SK-N-SH (cell line): ENCODE results near the gene ZNF689. TPM values are rescaled to one million over a fixed set of nuclear protein-coding genes. Genes with fewer than 3 reads are reported as not detected.

Source experiments
- CTCF ChIA-PET: fragments of 300-600, 350-600 bp; formaldehyde crosslinking; extraction: SDS; loops from one replicate; lab custom pipeline; 2021; lab: Yijun Ruan, JAX
- POLR2A ChIA-PET: fragments of 350-600 bp; sonication (Branson Sonifier 250); formaldehyde crosslinking; extraction: SDS; loops from one replicate; lab custom pipeline; 2020; ENCODE audit warnings: antibody characterized with exemption, inconsistent platforms; lab: Yijun Ruan, JAX
- DNase-seq: peaks from one replicate; pipeline ENCODE4 v3.0.0; 2012
- H2AFZ ChIP-seq: fragments of 200-600 bp; sonication (generic); 2 replicates; pipeline ENCODE4 v1.8.1; 2016; ENCODE audit warnings: antibody characterized with exemption, mild to moderate bottlenecking, low read depth
- H3F3A ChIP-seq: fragments of 200-600 bp; sonication (generic); replicated peaks from 2 replicates; pipeline ENCODE3; 2016; ENCODE audit warnings: antibody characterized with exemption, mild to moderate bottlenecking; ENCODE audit not compliant: insufficient read depth
- H3K27ac ChIP-seq, 2 experiments: fragments of 200-500 bp in 1 of 2; fragments of 200-600 bp in 1 of 2; sonication (Bioruptor generic) in 1 of 2; sonication (generic), shearing (Covaris generic) in 1 of 2; 2 replicates each; pipeline versions ENCODE4 v1.5.1 to v1.6.1; 2014 to 2016; ENCODE audit warnings: low read depth in 2 of 2, inconsistent platforms in 1 of 2, low read length in 1 of 2, mild to moderate bottlenecking in 1 of 2, mixed read lengths in 1 of 2
- H3K27me3 ChIP-seq: fragments of 200-600 bp; sonication (generic), shearing (Covaris generic); 2 replicates; pipeline ENCODE4 v1.6.1; 2016; ENCODE audit warnings: mixed run types; ENCODE audit not compliant: insufficient read depth
- H3K36me3 ChIP-seq, 2 experiments: fragments of 200-500 bp in 1 of 2; fragments of 200-600 bp in 1 of 2; sonication (Bioruptor generic) in 1 of 2; sonication (generic) in 1 of 2; replicated peaks in 1 of 2; 2 replicates each; pipeline versions ENCODE3 to v1.5.1; 2014 to 2016; ENCODE audit warnings: low read length in 1 of 2, mild to moderate bottlenecking in 1 of 2; ENCODE audit not compliant: insufficient read depth in 2 of 2, control insufficient read depth in 1 of 2
- H3K4me1 ChIP-seq, 2 experiments: fragments of 200-500 bp in 1 of 2; fragments of 200-600 bp in 1 of 2; sonication (Bioruptor generic) in 1 of 2; sonication (generic), shearing (Covaris generic) in 1 of 2; 2 replicates each; pipeline versions ENCODE4 v1.5.1 to v1.6.1; 2014 to 2016; ENCODE audit warnings: low read depth in 1 of 2, low read length in 1 of 2, mixed run types in 1 of 2; ENCODE audit not compliant: insufficient read depth in 2 of 2, control insufficient read depth in 1 of 2
- H3K4me2 ChIP-seq: fragments of 200-600 bp; sonication (generic), shearing (Covaris generic); 2 replicates; pipeline ENCODE4 v1.6.1; 2017; ENCODE audit warnings: mixed run types
- H3K4me3 ChIP-seq, 2 experiments: fragments of 200-500 bp in 1 of 2; fragments of 200-600 bp in 1 of 2; sonication (Bioruptor generic) in 1 of 2; sonication (generic), shearing (Covaris generic) in 1 of 2; 2 replicates each; pipeline versions ENCODE4 v1.5.1 to v1.8.1; 2014 to 2016; ENCODE audit warnings: low read depth in 2 of 2, inconsistent platforms in 1 of 2, low read length in 1 of 2, mild to moderate bottlenecking in 1 of 2, mixed read lengths in 1 of 2, moderate library complexity in 1 of 2
- H3K79me2 ChIP-seq: fragments of 200-600 bp; sonication (generic); 2 replicates; pipeline ENCODE4 v1.8.1; 2017; ENCODE audit warnings: mild to moderate bottlenecking; ENCODE audit not compliant: insufficient read depth
- H3K9ac ChIP-seq: fragments of 200-600 bp; sonication (generic); 2 replicates; pipeline ENCODE4 v1.6.1; 2017; ENCODE audit warnings: mixed run types
- H3K9me2 ChIP-seq: fragments of 200-600 bp; sonication (generic); 2 replicates; pipeline ENCODE4 v1.6.1; 2017; ENCODE audit warnings: mixed run types
- H3K9me3 ChIP-seq: fragments of 200-600 bp; sonication (generic); 2 replicates; pipeline ENCODE4 v1.6.1; 2017; ENCODE audit warnings: mixed run types, mild to moderate bottlenecking, moderate library complexity
- H4K20me1 ChIP-seq: fragments of 200-600 bp; sonication (generic); 2 replicates; pipeline ENCODE4 v1.6.1; 2017; ENCODE audit warnings: mild to moderate bottlenecking, mixed run types; ENCODE audit not compliant: insufficient read depth
- CTCF ChIP-seq: fragments of 200-600 bp; sonication (generic); IDR thresholded peaks from 2 replicates; pipeline ENCODE4 v1.6.1; 2017; ENCODE audit warnings: antibody characterized with exemption, mild to moderate bottlenecking, moderate library complexity
- EP300 ChIP-seq, 2 experiments: IDR thresholded peaks; 2 replicates each; pipeline versions ENCODE4 v1.4.0 to v1.6.1; 2012; ENCODE audit warnings: borderline replicate concordance in 1 of 2, low read depth in 1 of 2, low read length in 1 of 2
- GATA2 ChIP-seq: sonication (generic); formaldehyde crosslinking; IDR thresholded peaks from 2 replicates; pipeline ENCODE4 v1.5.0; 2020; ENCODE audit warnings: mild to moderate bottlenecking, missing genetic modification reagents
- JUND ChIP-seq: IDR thresholded peaks from 2 replicates; pipeline ENCODE4 v1.4.0; 2012
- REST ChIP-seq: IDR thresholded peaks from 2 replicates; pipeline ENCODE4 v1.6.1; 2012; ENCODE audit warnings: mild to moderate bottlenecking, low read depth, low read length, moderate library complexity
- RFX5 ChIP-seq: IDR thresholded peaks from 2 replicates; pipeline ENCODE4 v1.6.1; 2012; ENCODE audit warnings: mild to moderate bottlenecking, improper control_type of control experiment, low read length
- TEAD4 ChIP-seq: IDR thresholded peaks from 2 replicates; pipeline ENCODE4 v1.4.0; 2012; ENCODE audit warnings: mild to moderate bottlenecking, borderline replicate concordance; ENCODE audit not compliant: insufficient read depth
- WGBS: methylation state at CpG from one replicate; pipeline ENCODE4 v1.1.6; 2017; ENCODE audit warnings: low lambda C conversion rate; 5-methylcytosine and 5-hydroxymethylcytosine counted together
- polyA plus RNA-seq, 3 experiments: library from polyadenylated mRNA; depleted of rRNA; stranded (reverse); fragments of >200 nt; gene quantifications; 2 replicates each; pipeline ENCODE4 v1.2.3, GENCODE V29; 2012
- TF ChIP-seq, protein P1 (sequence below): fragments of 150-350 bp; IDR thresholded peaks from 2 replicates; pipeline ENCODE4 v1.6.1; 2016; ENCODE audit warnings: mild to moderate bottlenecking, low read depth, low read length
- TF ChIP-seq, protein P2 (sequence below): IDR thresholded peaks from 2 replicates; pipeline ENCODE4 v1.4.0; 2012; ENCODE audit warnings: low read depth, borderline replicate concordance

ZNF689 gene
- polyA plus RNA-seq, 1 of the 3 experiments (the other 2 are of a cell fraction), result 2.9 TPM

- Histone ChIP-seq H3K9ac (peak overlapping the region; percentile 40; the same call in 1 of the 2 replicates), H3K4me3 (peak overlapping the region; percentile 30 to 75; a peak in 3 of 4 replicates), H3F3A (peaks cover 7% of the 10 kb centered on the region), H3K4me1 (peaks cover 0 to 6% of the 10 kb centered on the region in 2 experiments; a peak in 1 of 4 replicates), H3K9me3 (no peaks in the 10 kb centered on the region), H3K36me3 (peaks cover 0 to 14% of the 10 kb centered on the region in 2 experiments), H2AFZ (peak overlapping the region; percentile 83), H4K20me1 (no peaks in the 10 kb centered on the region), H3K27ac (peak overlapping the region; percentile 72 to 88), H3K79me2 (peaks cover 26% of the 10 kb centered on the region), H3K9me2 (no peaks in the 10 kb centered on the region), H3K4me2 (no peak overlapping the region), H3K27me3 (no peaks in the 10 kb centered on the region)
- WGBS, result 89% methylated on average over 21 of the region's 21 CpGs
- CTCF ChIA-PET, result interaction anchor here (0.6 to 2.1 kb wide), 6 partner anchors 12 to 52 kb away, joined by 3 to 19 read pairs (median 3); partner anchors contain the start of gene ZNF688
- POLR2A ChIA-PET, result interaction anchor here (0.9 to 3.8 kb wide), 9 partner anchors 9 to 100 kb away, joined by 3 to 47 read pairs (median 4); partner anchors contain the start of genes ZNF688, ZNF689 and ZNF747
- DNase-seq, result no peak
- no peak for TF ChIP-seq CTCF
- no peak for TF ChIP-seq RFX5
- TF ChIP-seq, protein P1, sequence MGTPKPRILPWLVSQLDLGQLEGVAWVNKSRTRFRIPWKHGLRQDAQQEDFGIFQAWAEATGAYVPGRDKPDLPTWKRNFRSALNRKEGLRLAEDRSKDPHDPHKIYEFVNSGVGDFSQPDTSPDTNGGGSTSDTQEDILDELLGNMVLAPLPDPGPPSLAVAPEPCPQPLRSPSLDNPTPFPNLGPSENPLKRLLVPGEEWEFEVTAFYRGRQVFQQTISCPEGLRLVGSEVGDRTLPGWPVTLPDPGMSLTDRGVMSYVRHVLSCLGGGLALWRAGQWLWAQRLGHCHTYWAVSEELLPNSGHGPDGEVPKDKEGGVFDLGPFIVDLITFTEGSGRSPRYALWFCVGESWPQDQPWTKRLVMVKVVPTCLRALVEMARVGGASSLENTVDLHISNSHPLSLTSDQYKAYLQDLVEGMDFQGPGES, result no peak
- no peak for TF ChIP-seq EP300 (IDR thresholded peaks at IDR 0.05; ENCODE audit: borderline replicate concordance in 1 of 2, low read depth in 1 of 2, low read length in 1 of 2)
- TF ChIP-seq TEAD4, result no peak
- TF ChIP-seq JUND, result no peak
- TF ChIP-seq, protein P2, sequence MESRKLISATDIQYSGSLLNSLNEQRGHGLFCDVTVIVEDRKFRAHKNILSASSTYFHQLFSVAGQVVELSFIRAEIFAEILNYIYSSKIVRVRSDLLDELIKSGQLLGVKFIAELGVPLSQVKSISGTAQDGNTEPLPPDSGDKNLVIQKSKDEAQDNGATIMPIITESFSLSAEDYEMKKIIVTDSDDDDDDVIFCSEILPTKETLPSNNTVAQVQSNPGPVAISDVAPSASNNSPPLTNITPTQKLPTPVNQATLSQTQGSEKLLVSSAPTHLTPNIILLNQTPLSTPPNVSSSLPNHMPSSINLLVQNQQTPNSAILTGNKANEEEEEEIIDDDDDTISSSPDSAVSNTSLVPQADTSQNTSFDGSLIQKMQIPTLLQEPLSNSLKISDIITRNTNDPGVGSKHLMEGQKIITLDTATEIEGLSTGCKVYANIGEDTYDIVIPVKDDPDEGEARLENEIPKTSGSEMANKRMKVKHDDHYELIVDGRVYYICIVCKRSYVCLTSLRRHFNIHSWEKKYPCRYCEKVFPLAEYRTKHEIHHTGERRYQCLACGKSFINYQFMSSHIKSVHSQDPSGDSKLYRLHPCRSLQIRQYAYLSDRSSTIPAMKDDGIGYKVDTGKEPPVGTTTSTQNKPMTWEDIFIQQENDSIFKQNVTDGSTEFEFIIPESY, result no peak
- no peak for TF ChIP-seq GATA2 (CRISPR knock-in tag)
- no peak for TF ChIP-seq REST
These were observed 51.3 kb downstream of the ZNF689 start for GRCh38 chr16:30558789-30559377.
